Endothelial cell of umbilical vein (primary cell): ENCODE results near the gene TAF13. TPM values are rescaled to one million over a fixed set of nuclear protein-coding genes. Genes with fewer than 3 reads are reported as not detected.

Source experiments
- BruUV-seq: library from RNA; stranded (reverse); fragments of 400-500 nt; replicated peaks from 2 replicates; lab custom pipeline; 2021; lab: Mats Ljungman, UMichigan
- CTCF ChIA-PET: fragments of 300-600, 350-600 bp; sonication (Branson Sonifier 250); formaldehyde crosslinking; loops from one replicate; lab custom pipeline; 2021; ENCODE audit warnings: antibody characterized with exemption, inconsistent platforms; lab: Charles Lee
- POLR2A ChIA-PET: fragments of 300-600, 350-600 bp; sonication (Branson Sonifier 250); formaldehyde crosslinking; loops from one replicate; lab custom pipeline; 2021; ENCODE audit warnings: antibody characterized with exemption, inconsistent platforms; lab: Charles Lee
- DNase-seq: peaks from one replicate; pipeline ENCODE4 v3.0.0-alpha.2; 2011; ENCODE audit warnings: low read depth, low spot score
- FAIRE-seq: peaks from 2 replicates; lab custom pipeline; 2011; peaks lifted over from hg19 to GRCh38; lab: Jason Lieb, UNC
- H2AFZ ChIP-seq: 2 replicates; pipeline ENCODE4 v1.6.0; 2012; ENCODE audit warnings: low read depth, low read length, control low read depth, inconsistent platforms
- H3K27ac ChIP-seq: 2 replicates; pipeline ENCODE4 v1.5.1; 2011; ENCODE audit warnings: low read depth, mild to moderate bottlenecking, control low read depth, low read length, moderate library complexity; ENCODE audit not compliant: insufficient read depth
- H3K27me3 ChIP-seq, 2 experiments: 2 replicates each; pipeline versions ENCODE4 v1.6.0 to v1.6.1; 2011; ENCODE audit warnings: low read length in 2 of 2, mixed read lengths in 1 of 2; ENCODE audit not compliant: control insufficient read depth in 2 of 2, insufficient read depth in 2 of 2
- H3K36me3 ChIP-seq, 2 experiments: 2 replicates in 1 of 2; 3 replicates in 1 of 2; pipeline ENCODE4 v1.5.1; 2011; ENCODE audit warnings: low read length in 2 of 2, mild to moderate bottlenecking in 1 of 2, moderate library complexity in 1 of 2; ENCODE audit not compliant: control insufficient read depth in 2 of 2, insufficient read depth in 2 of 2; ENCODE audit errors: extremely low read depth in 1 of 2
- H3K4me1 ChIP-seq: 3 replicates; pipeline ENCODE4 v1.5.1; 2011; ENCODE audit warnings: mild to moderate bottlenecking, low read length; ENCODE audit not compliant: control insufficient read depth, insufficient read depth; ENCODE audit errors: extremely low read depth
- H3K4me2 ChIP-seq: 2 replicates; pipeline ENCODE4 v1.6.1; 2011; ENCODE audit warnings: low read length, control low read depth, mixed read lengths; ENCODE audit not compliant: insufficient read depth
- H3K4me3 ChIP-seq, 3 experiments: fragments of 200-600 bp in 1 of 3; sonication (generic), shearing (Covaris generic) in 1 of 3; replicated peaks in 1 of 3; 2 replicates each; pipeline ENCODE4 v1.5.1; 2011 to 2016; ENCODE audit warnings: control low read depth in 3 of 3, low read length in 3 of 3, mild to moderate bottlenecking in 2 of 3, inconsistent platforms in 1 of 3, low read depth in 1 of 3, moderate library complexity in 1 of 3; ENCODE audit not compliant: insufficient read depth in 1 of 3
- H3K79me2 ChIP-seq: 2 replicates; pipeline ENCODE4 v1.6.0; 2012; ENCODE audit warnings: low read length, inconsistent platforms; ENCODE audit not compliant: control insufficient read depth, insufficient read depth
- H3K9ac ChIP-seq: replicated peaks from 2 replicates; pipeline ENCODE3; 2011; ENCODE audit warnings: low read length, control low read depth; ENCODE audit not compliant: insufficient read depth; ENCODE audit errors: extremely low read depth
- H3K9me1 ChIP-seq: replicated peaks from 3 replicates; pipeline ENCODE4 v1.6.0; 2011; ENCODE audit warnings: mild to moderate bottlenecking, low read length; ENCODE audit not compliant: control insufficient read depth, insufficient read depth; ENCODE audit errors: extremely low read depth
- H3K9me3 ChIP-seq: replicated peaks from 2 replicates; pipeline ENCODE4 v1.5.1; 2012; ENCODE audit warnings: low read length, inconsistent platforms; ENCODE audit not compliant: control insufficient read depth, insufficient read depth
- H4K20me1 ChIP-seq: replicated peaks from 2 replicates; pipeline ENCODE3; 2011; ENCODE audit warnings: mild to moderate bottlenecking, low read length; ENCODE audit not compliant: control insufficient read depth, insufficient read depth; ENCODE audit errors: extremely low read depth
- CTCF ChIP-seq, 2 donors: IDR thresholded peaks; 1 replicate in 1 of 2; 2 replicates in 1 of 2; pipeline ENCODE4 v1.5.1; 2011; ENCODE audit warnings: low read length in 2 of 2, mild to moderate bottlenecking in 2 of 2, moderate library complexity in 2 of 2, control low read depth in 1 of 2, inconsistent platforms in 1 of 2, low read depth in 1 of 2; ENCODE audit not compliant: insufficient read depth in 1 of 2; ENCODE audit errors: extremely low read depth in 1 of 2
- EZH2 ChIP-seq: IDR thresholded peaks from 2 replicates; pipeline ENCODE4 v1.6.1; 2012; ENCODE audit warnings: borderline replicate concordance, low read depth, mild to moderate bottlenecking, moderate library complexity, low read length, inconsistent platforms; ENCODE audit not compliant: severe bottlenecking
- FOS ChIP-seq: IDR thresholded peaks from 2 replicates; pipeline ENCODE4 v1.6.1; 2011; ENCODE audit warnings: mild to moderate bottlenecking, low read length, moderate library complexity, borderline replicate concordance; ENCODE audit not compliant: insufficient read depth
- GATA2 ChIP-seq: IDR thresholded peaks from 2 replicates; pipeline ENCODE4 v1.7.0; 2011; ENCODE audit warnings: low read depth, mild to moderate bottlenecking, moderate library complexity, mixed read lengths, low read length; ENCODE audit not compliant: insufficient read length, insufficient read depth
- JUN ChIP-seq: IDR thresholded peaks from 2 replicates; pipeline ENCODE4 v1.6.1; 2011; ENCODE audit warnings: borderline replicate concordance, low read depth; ENCODE audit not compliant: insufficient read length, insufficient read depth
- MAX ChIP-seq: IDR thresholded peaks from 2 replicates; pipeline ENCODE4 v1.6.1; 2011; ENCODE audit not compliant: insufficient read depth, insufficient read length
- POLR2A ChIP-seq: IDR thresholded peaks from 2 replicates; pipeline ENCODE4 v1.6.1; 2012; ENCODE audit warnings: low read depth, mild to moderate bottlenecking, control low read depth, low read length
- POLR2AphosphoS5 ChIP-seq: IDR thresholded peaks from 2 replicates; pipeline ENCODE4 v1.6.1; 2012; ENCODE audit warnings: low read depth, mild to moderate bottlenecking, control low read depth, low read length, moderate library complexity; ENCODE audit not compliant: insufficient read depth
- dilution Hi-C: fragments of 300-500 bp; cut with MboI; formaldehyde crosslinking; loops from one replicate; pipeline ENCODE4 v1.15.0; 2019; ENCODE audit warnings: low sequenced_read_pairs; ENCODE audit not compliant: extremely low pct_ligation_motif_present
- intact Hi-C: fragments of 100-400 bp; cut with micrococcal nuclease; formaldehyde crosslinking; loops from one replicate; pipeline ENCODE4 v1.10.0; 2022
- polyA plus RNA-seq, 4 experiments: library from polyadenylated mRNA; depleted of rRNA in 3 of 4; stranded (reverse) in 3 of 4; unstranded in 1 of 4; fragments of >200 nt; gene quantifications; 2 replicates each; pipeline versions ENCODE4 v1.2.1 to v1.2.3, GENCODE V29; 2011 to 2012; ENCODE audit warnings: missing spikeins in 1 of 4
- total RNA-seq: library from RNA; stranded (reverse); gene quantifications from 2 replicates; pipeline ENCODE4 v1.2.3, GENCODE V29; 2021

TAF13 gene
- total and polyA plus RNA-seq, 2 donors (not counting 3 experiments of a cell fraction or from before 2014, with no cell fraction given), result 14.8 to 42.3 TPM

- Histone ChIP-seq H3K79me2 (no peaks in the 10 kb centered on the region), H3K9me1 (no peaks in the 10 kb centered on the region), H3K9ac (no peak overlapping the region), H3K27me3 (no peaks in the 10 kb centered on the region), H2AFZ (no peak overlapping the region), H3K36me3 (no peaks in the 10 kb centered on the region), H4K20me1 (no peaks in the 10 kb centered on the region), H3K4me3 (no peak overlapping the region), H3K9me3 (no peaks in the 10 kb centered on the region), H3K4me1 (peaks cover 9% of the 10 kb centered on the region), H3K27ac (no peak overlapping the region), H3K4me2 (no peak overlapping the region)
- TF ChIP-seq FOS, result no peak
- no peak for TF ChIP-seq POLR2A
- TF ChIP-seq JUN, result no peak
- TF ChIP-seq CTCF (IDR thresholded peaks at IDR 0.05; ENCODE audit: extremely low read depth in 1 of 2, insufficient read depth in 1 of 2, low read depth in 1 of 2, low read length in 2 of 2), result no peak
- ChIA-PET CTCF (interaction anchor here (2.1 to 3.0 kb wide), 3 partner anchors 12 to 29 kb away, joined by 6 to 14 read pairs (median 9); a partner anchor contains a TSS), POLR2A (no interaction called here)
- intact Hi-C loops (no loop called here), dilution Hi-C loops (no loop called here)
- FAIRE-seq (no peak), DNase-seq (no peak)
- BruUV-seq, result no TSS peak
Observed at GRCh38 chr1:109083923-109084322, 8.1 kb upstream of the TAF13 start.

GRCh38 chr1:109083501-109083900 lies 7.7 kb upstream of the TAF13 start:
- Histone ChIP-seq H3K9me3 (no peaks in the 10 kb centered on the region), H3K79me2 (no peaks in the 10 kb centered on the region), H3K4me3 (no peak overlapping the region), H3K9me1 (no peaks in the 10 kb centered on the region), H3K36me3 (no peaks in the 10 kb centered on the region), H3K27ac (no peak overlapping the region), H3K4me1 (peaks cover 9% of the 10 kb centered on the region), H3K9ac (no peak overlapping the region), H3K4me2 (no peak overlapping the region), H4K20me1 (no peaks in the 10 kb centered on the region), H2AFZ (no peak overlapping the region), H3K27me3 (no peaks in the 10 kb centered on the region)
- intact Hi-C loops (no loop called here), dilution Hi-C loops (no loop called here)
- CTCF ChIA-PET, result interaction anchor here (2.1 to 3.0 kb wide), 3 partner anchors 12 to 29 kb away, joined by 6 to 14 read pairs (median 9); a partner anchor contains a TSS
- DNase-seq (no peak), FAIRE-seq (no peak)
- POLR2A ChIA-PET, result no interaction called here
- BruUV-seq, result no TSS peak
- TF ChIP-seq EZH2, result no peak
- no peak for TF ChIP-seq CTCF (IDR thresholded peaks at IDR 0.05; ENCODE audit: extremely low read depth in 1 of 2, insufficient read depth in 1 of 2, low read depth in 1 of 2, low read length in 2 of 2)
- TF ChIP-seq FOS, result no peak
- no peak for TF ChIP-seq POLR2AphosphoS5
- no peak for TF ChIP-seq GATA2
- TF ChIP-seq MAX, result no peak
